H1 (cell line): Measurements from ENCODE around the gene PCDHGA1. TPM values are rescaled to one million over a fixed set of nuclear protein-coding genes. Genes with fewer than 3 reads are reported as not detected.

Source experiments
- CHD7 ChIP-seq: fragments of 300-600 bp; sonication (generic); IDR thresholded peaks from 2 replicates; pipeline ENCODE4 v1.7.1; 2012; ENCODE audit warnings: low read length, moderate library complexity, mild to moderate bottlenecking, inconsistent platforms; ENCODE audit not compliant: insufficient replicate concordance
- CREB1 ChIP-seq: IDR thresholded peaks from 2 replicates; pipeline ENCODE4 v1.6.1; 2012; ENCODE audit warnings: inconsistent platforms
- EZH2 ChIP-seq: fragments of 200-600 bp; sonication (generic); IDR thresholded peaks from 2 replicates; pipeline ENCODE4 v1.7.1; 2012; ENCODE audit warnings: low read depth, mild to moderate bottlenecking, moderate library complexity, low read length, inconsistent platforms; ENCODE audit not compliant: severe bottlenecking
- KDM4A ChIP-seq: IDR thresholded peaks from one replicate; pipeline ENCODE4 v1.7.1; 2012; ENCODE audit warnings: low read depth, mild to moderate bottlenecking, moderate library complexity, low read length, inconsistent platforms; ENCODE audit not compliant: severe bottlenecking
- POLR2A ChIP-seq, 2 experiments: IDR thresholded peaks; 1 replicate in 1 of 2; 2 replicates in 1 of 2; pipeline ENCODE4 v1.6.1; 2011; ENCODE audit warnings: low read depth in 2 of 2, low read length in 2 of 2, mild to moderate bottlenecking in 2 of 2; ENCODE audit errors: control extremely low read depth in 1 of 2
- POLR2AphosphoS5 ChIP-seq: IDR thresholded peaks from 2 replicates; pipeline ENCODE4 v1.6.1; 2011; ENCODE audit warnings: low read depth, low read length
- RXRA ChIP-seq: IDR thresholded peaks from 2 replicates; pipeline ENCODE4 v1.6.1; 2011; ENCODE audit warnings: low read depth, mild to moderate bottlenecking, low read length, moderate library complexity; ENCODE audit not compliant: insufficient read depth
- polyA plus RNA-seq, 7 experiments: library from polyadenylated mRNA; depleted of rRNA in 3 of 7; stranded (reverse) in 5 of 7; unstranded in 2 of 7; fragments of >200 nt in 5 of 7; fragments of 200-250 nt in 2 of 7; gene quantifications; 1 replicate in 5 of 7; 2 replicates in 1 of 7; 4 replicates in 1 of 7; pipeline versions ENCODE4 v1.2.1 to v1.2.3, GENCODE V29; 2011 to 2013; ENCODE audit warnings: missing spikeins in 2 of 7, mixed read lengths in 2 of 7
- total RNA-seq: library from RNA; stranded (reverse); fragmentation: NEBNext Ultra II Directional; extraction: Animal tissue kit (Norgen Biotek cat#: 25700); gene quantifications from 2 replicates; pipeline ENCODE4 v1.2.1, GENCODE V29; 2021

PCDHGA1 gene
- total and polyA plus RNA-seq, 2 of the 8 experiments (the other 6 are each of a cell fraction or from before 2014, with no cell fraction given), result 0.57 to 0.89 TPM

- TF ChIP-seq CHD7 (no peak), EZH2 (no peak), RXRA (no peak), CREB1 (peak; percentile 28; the same call in 1 of the 2 replicates), KDM4A (peak; percentile 64), POLR2AphosphoS5 (peak; percentile 47; the same call in 1 of the 2 replicates), POLR2A (IDR thresholded peaks at IDR 0.05; ENCODE audit: control extremely low read depth in 1 of 2, low read depth in 2 of 2, low read length in 2 of 2) (peak in 1 of 2 experiments; percentile 56; a peak in 1 of 3 replicates)
Observed at GRCh38 chr5:141326088-141326854, 4.0 kb upstream of the PCDHGA1 start (continued).
